GM21723 (cell line): ENCODE measurements around the gene MARCO.
"Not testable (repeated sequence)": the region's sequence is repeated elsewhere in the genome, so short reads cannot be mapped to it uniquely, and the experiment has no call there.

Source experiments
- ATAC-seq: cut with Tn5 transposase; IDR thresholded peaks from one replicate; pipeline ENCODE4 v1.9.1; 2021; ENCODE audit warnings: mild to moderate bottlenecking, moderate library complexity; ENCODE audit not compliant: unreplicated experiment

MARCO gene

GRCh38 chr2:119028327-119029174, 86.6 kb downstream of the MARCO start:
- no peak for ATAC-seq

DNA sequence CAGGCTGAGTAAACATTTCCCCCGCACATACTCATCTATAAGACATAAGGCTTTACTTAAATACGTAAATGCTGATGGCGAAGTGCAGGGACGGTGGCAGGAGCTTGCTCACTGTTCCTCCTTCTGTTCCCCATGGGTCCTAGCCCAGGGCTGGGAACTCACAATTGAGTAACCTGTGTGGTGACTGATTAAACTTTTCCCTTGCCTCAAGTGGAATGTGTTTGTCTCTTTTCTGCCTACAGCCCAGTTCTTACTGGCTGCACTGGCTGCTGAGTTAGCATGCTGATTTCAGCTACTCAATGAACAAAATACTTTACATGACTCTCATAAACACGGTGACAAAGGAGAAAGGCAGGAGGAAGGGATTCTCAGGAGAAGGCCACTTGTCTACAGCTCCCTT, 87.3 kb downstream of the MARCO start:
- no peak for ATAC-seq

DNA sequence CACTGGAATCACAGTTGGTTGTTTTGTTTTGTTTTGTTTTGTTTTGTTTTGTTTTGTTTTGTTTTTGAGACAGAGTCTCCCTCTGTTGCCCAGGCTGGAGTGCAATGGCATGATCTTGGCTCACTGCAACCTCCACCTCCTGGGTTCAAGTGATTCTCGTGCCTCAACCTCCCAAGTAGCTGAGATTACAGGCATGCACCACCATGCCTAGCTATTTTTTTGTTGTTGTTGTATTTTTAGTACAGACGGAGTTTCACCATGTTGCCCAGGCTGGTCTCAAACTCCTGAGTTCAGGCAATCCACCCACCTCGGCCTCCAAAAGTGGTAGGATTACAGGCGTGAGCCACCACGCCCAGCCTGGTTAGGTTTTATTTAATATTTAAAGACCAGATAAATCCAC, 95.9 kb downstream of the MARCO start:
- not testable (repeated sequence) for ATAC-seq

DNA sequence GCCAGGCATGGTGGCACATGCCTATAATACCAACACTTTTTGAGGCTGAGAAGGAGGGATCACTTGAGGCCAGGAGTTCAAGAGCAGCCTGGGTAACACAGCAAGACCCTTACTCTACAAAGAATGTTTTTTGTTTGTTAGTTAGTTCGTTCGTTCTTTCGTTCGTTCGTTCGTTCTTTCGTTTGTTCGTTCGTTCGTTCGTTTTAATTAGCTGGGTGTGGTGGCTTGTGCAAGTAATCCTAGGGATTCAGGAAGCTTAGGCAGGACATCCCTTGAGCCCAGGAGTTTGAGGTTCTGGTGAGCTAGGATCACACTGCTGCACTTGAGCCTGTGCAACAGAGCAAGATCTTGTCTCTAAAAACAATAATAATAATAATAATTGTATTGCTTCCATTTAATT, 98.7 kb downstream of the MARCO start:
- ATAC-seq: no peak
